WI38 (cell line): ENCODE results near the gene DAAM2.

Source experiments
- H3K4me3 ChIP-seq: 2 replicates; pipeline ENCODE4 v1.5.1; 2011; ENCODE audit warnings: low read depth, mild to moderate bottlenecking, control low read depth, low read length
- TF ChIP-seq, protein P1 (sequence below): IDR thresholded peaks from 2 replicates; pipeline ENCODE4 v1.5.1; 2012; ENCODE audit warnings: low read depth, mild to moderate bottlenecking, control low read depth, low read length

The DAAM2 gene

DNA sequence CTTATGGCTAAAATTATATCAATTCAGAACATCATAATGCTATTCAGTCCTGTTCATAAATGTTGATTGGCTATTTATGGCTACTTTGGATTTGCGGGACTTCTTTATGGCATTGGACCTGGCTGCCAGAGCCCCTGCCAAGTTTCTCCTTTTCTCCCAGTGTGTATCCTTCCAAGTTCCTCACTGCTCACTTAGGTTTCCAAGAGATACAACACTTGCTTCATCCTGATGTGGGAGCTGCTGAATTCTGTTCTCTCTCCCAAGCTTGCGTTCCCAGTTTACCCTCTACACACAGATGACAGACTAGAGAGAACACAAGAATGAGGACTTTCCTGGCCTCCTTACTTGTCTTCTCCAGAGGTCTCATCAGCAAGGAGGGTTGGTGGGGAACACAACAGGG is 18.4 kb upstream of the DAAM2 start:
- TF ChIP-seq, protein P1, sequence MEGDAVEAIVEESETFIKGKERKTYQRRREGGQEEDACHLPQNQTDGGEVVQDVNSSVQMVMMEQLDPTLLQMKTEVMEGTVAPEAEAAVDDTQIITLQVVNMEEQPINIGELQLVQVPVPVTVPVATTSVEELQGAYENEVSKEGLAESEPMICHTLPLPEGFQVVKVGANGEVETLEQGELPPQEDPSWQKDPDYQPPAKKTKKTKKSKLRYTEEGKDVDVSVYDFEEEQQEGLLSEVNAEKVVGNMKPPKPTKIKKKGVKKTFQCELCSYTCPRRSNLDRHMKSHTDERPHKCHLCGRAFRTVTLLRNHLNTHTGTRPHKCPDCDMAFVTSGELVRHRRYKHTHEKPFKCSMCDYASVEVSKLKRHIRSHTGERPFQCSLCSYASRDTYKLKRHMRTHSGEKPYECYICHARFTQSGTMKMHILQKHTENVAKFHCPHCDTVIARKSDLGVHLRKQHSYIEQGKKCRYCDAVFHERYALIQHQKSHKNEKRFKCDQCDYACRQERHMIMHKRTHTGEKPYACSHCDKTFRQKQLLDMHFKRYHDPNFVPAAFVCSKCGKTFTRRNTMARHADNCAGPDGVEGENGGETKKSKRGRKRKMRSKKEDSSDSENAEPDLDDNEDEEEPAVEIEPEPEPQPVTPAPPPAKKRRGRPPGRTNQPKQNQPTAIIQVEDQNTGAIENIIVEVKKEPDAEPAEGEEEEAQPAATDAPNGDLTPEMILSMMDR: no peak
- no peak overlapping the region for H3K4me3 ChIP-seq

GRCh38 chr6:39776581-39776980 is 15.6 kb upstream of the DAAM2 start:
- H3K4me3 ChIP-seq: no peak overlapping the region
- TF ChIP-seq, protein P1: no peak

DNA sequence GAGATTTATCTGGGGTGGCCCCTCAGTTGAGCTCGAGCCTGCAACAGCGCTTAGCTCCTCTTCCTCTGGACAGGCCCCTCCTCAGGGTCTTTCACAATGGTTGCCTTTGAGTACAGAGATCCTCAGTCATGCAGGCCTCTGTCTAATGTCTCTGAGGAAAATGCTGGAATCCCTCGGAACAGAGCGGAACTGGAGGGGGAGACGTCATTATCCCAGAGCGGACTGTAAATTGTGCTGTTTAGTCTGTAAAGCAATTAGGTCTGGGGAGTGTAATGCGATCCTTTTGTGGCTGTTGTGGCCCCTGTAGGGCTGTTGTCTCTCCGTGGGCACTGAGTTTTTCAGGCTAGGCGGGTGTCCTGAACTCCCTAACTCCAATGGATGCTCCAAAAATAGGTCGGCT is 15.0 kb upstream of the DAAM2 start:
- no peak overlapping the region for H3K4me3 ChIP-seq
- TF ChIP-seq, protein P1: no peak

- TF ChIP-seq, protein P1: no peak
- H3K4me3 ChIP-seq: no peak overlapping the region
Observed at GRCh38 chr6:39777661-39778060, 14.5 kb upstream of the DAAM2 start.

DNA sequence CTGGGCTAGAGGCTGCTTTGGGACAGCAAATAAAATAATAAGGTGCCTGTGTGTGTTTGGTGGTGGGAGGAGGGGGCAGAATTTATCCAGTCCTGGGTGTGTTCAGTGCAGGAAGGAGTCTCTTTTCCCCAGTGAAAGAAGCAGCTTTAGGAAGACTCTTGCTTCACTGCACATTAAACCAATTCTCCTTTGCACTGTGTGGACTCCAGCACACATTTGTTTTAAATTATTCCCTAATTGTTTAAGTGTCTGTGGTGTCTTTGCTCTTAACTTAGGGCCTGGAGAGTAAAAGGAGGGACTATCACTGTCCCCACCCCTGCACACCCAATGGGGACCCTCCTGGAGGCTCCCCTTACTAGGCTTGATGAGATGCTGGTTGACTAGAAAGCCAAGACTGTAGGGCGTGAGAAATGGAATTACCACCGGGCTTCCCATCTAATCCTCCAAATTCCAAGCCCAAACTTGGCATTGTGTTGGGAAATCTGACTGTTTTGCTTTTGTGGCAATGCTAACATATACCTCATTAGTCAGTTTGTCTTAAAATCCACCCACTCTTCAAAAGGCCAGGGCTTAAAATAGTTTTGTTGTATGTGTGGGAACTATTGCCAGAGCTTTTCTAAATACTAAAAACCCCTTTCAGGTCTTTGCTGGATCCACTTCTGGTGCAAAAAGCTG is 13.5 kb upstream of the DAAM2 start:
- TF ChIP-seq, protein P1: no peak
- no peak overlapping the region for H3K4me3 ChIP-seq

DNA sequence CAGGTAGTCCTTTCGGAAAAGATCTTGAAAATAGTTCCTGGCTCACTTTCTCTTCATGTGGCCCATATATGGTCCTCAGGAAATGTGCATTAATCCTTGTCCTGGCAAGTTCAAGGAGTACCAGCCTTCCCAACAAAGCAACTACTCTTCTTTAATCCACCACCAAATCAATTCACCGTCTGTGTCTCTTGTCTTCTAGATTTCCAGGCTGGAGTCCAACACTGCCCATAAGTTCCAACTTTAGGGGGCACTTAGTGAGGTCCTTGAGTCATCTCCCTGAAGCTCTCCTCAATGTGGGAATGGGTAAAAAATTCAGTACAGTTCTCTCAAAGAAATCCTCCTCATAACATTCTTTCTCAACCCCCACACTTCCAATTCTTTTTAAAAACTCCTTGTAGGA is 6.9 kb upstream of the DAAM2 start:
- TF ChIP-seq, protein P1: no peak
- no peak overlapping the region for H3K4me3 ChIP-seq

- no peak overlapping the region for H3K4me3 ChIP-seq
- TF ChIP-seq, protein P1: no peak
Observed at GRCh38 chr6:39786649-39787048, 5.5 kb upstream of the DAAM2 start.
